Activated T-helper 1 cell treated with anti-CD3 and anti-CD28 coated beads, Interleukin-12 subunit alpha, Interleukin-12 subunit beta, Interleukin-2, Interleukin-4 antibody, amounts not matched to agents 30 ng/mL and 10 ng/mL and 1 ng/mL, durations not matched to agents 14 hours and 24 hours and 36 hours (primary cell): ENCODE data around the gene ZFR2. TPM values are rescaled to one million over a fixed set of nuclear protein-coding genes. Genes with fewer than 3 reads are reported as not detected.
"Not testable (repeated sequence)": the region's sequence is repeated elsewhere in the genome, so short reads cannot be mapped to it uniquely, and the experiment has no call there.

Experiments used
- DNase-seq: peaks from one replicate; pipeline ENCODE4 v3.0.0; 2021; ENCODE audit warnings: low spot score
- H3K27ac Mint-ChIP-seq: one replicate; pipeline ENCODE4 v1.8.0; 2021; ENCODE audit warnings: mild to moderate bottlenecking, mixed read lengths
- H3K27me3 Mint-ChIP-seq: one replicate; pipeline ENCODE4 v1.8.0; 2022; ENCODE audit warnings: mild to moderate bottlenecking, moderate library complexity, mixed read lengths; ENCODE audit not compliant: insufficient read depth
- H3K36me3 Mint-ChIP-seq: one replicate; pipeline ENCODE4 v1.8.0; 2021; ENCODE audit warnings: low read depth, mixed read lengths
- H3K4me1 Mint-ChIP-seq: one replicate; pipeline ENCODE4 v1.8.0; 2021; ENCODE audit warnings: low read depth, mixed read lengths
- H3K4me3 Mint-ChIP-seq: one replicate; pipeline ENCODE4 v1.8.0; 2021; ENCODE audit warnings: mild to moderate bottlenecking, moderate library complexity, mixed read lengths
- H3K9me3 Mint-ChIP-seq: one replicate; pipeline ENCODE4 v1.8.0; 2021; ENCODE audit warnings: mixed read lengths
- intact Hi-C: fragments of 100-400 bp; cut with micrococcal nuclease; formaldehyde crosslinking; loops from one replicate; pipeline ENCODE4 v1.15.1; 2024
- total RNA-seq: library from RNA; stranded (reverse); gene quantifications from 2 replicates; pipeline ENCODE4 v1.2.3, GENCODE V29; 2022

ZFR2 gene
- total RNA-seq, 1 donor from 2014 or later, result 0.39 TPM

DNA sequence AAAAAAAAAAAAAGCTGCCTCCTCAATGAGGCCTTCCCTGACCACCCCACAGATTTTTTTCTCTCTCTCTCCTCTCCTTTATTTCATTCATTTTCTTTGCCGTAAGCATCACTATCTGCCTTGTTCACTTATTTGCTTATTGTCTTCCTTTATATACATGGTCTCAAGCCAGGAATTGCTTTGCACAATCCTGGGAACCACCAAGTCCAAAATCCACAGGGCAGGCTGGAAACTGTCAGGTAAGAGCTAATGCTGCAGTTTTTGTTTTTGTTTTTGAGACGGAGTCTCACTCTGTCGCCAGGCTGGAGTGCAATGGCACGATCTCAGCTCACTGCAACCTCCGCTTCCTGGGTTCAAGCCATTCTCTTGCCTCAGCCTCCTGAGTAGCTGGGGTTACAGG, 26.1 kb upstream of the ZFR2 start:
- DNase-seq, H3K4me3 Mint-ChIP-seq, H3K9me3 Mint-ChIP-seq, H3K27ac Mint-ChIP-seq, H3K36me3 Mint-ChIP-seq, intact Hi-C loops, H3K4me1 Mint-ChIP-seq, H3K27me3 Mint-ChIP-seq: not testable (repeated sequence)

DNA sequence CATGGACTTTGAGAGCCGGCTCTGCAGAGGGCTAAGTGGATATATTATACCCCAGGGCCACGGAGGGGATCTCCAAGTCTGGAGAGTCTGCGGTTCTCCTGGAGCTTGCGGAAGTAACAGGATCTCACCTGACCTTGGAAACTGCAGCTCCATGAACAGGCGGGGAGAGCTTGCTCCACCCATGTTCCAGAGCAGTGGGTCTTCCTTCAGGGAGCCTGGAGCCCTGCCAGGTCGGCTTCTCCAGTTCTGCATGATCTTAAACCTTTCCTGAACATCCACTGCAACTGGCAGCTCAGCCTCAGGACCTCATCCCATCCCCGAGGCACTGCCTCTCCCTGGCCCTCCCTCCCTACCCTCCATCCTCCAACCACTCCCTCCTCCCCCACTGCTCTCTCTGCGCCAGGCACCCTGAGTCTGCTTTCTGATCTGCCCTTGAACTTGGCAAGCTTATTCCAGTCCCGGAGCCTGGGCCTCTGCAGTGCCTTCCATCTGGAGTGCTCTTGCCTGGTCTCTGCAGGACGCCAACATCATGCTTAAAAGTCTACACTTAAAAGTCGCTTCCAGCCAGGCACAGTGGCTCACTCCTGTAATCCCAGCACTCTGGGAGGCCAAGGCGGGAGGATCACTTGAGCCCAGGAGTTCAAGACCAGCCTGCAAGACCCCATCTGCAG, 24.8 kb upstream of the ZFR2 start:
- no peaks in the 10 kb centered on the region for H3K4me1 Mint-ChIP-seq
- H3K27me3 Mint-ChIP-seq, result no peaks in the 10 kb centered on the region
- intact Hi-C loops, result no loop called here
- no peak overlapping the region for H3K27ac Mint-ChIP-seq
- H3K4me3 Mint-ChIP-seq, result no peak overlapping the region
- no peaks in the 10 kb centered on the region for H3K9me3 Mint-ChIP-seq
- no peak for DNase-seq
- no peaks in the 10 kb centered on the region for H3K36me3 Mint-ChIP-seq

- no peak overlapping the region for H3K4me3 Mint-ChIP-seq
- intact Hi-C loops, result no loop called here
- H3K4me1 Mint-ChIP-seq, result no peaks in the 10 kb centered on the region
- H3K27me3 Mint-ChIP-seq, result no peaks in the 10 kb centered on the region
- no peaks in the 10 kb centered on the region for H3K36me3 Mint-ChIP-seq
- DNase-seq, result no peak
- no peaks in the 10 kb centered on the region for H3K9me3 Mint-ChIP-seq
- no peak overlapping the region for H3K27ac Mint-ChIP-seq
These were observed 21.8 kb upstream of the ZFR2 start for GRCh38 chr19:3890591-3890990.

DNA sequence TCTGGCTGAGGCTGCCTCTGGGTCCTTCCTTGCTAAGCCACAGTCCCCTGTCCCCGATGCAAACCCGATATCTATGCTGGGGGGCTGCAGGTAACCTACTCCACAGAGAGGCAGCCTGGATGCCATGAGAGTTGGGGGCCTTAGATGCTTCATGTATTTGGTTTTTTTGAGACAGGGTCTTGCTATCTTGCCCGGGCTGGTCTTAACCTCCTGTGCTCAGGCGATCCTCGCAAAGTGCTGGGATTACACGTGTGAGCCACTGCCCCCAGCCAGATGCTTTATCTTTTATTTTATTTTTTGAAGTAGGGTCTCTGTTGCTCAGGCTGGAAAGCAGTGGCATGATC, 13.2 kb upstream of the ZFR2 start:
- H3K36me3 Mint-ChIP-seq, result no peaks in the 10 kb centered on the region
- intact Hi-C loops, result no loop called here
- H3K27ac Mint-ChIP-seq, result no peak overlapping the region
- no peaks in the 10 kb centered on the region for H3K9me3 Mint-ChIP-seq
- H3K4me1 Mint-ChIP-seq, result no peaks in the 10 kb centered on the region
- DNase-seq, result no peak
- H3K4me3 Mint-ChIP-seq, result no peak overlapping the region
- peaks cover 21% of the 10 kb centered on the region for H3K27me3 Mint-ChIP-seq

- Mint-ChIP-seq H3K27me3 (peaks cover 22% of the 10 kb centered on the region), H3K4me3 (no peak overlapping the region), H3K36me3 (no peaks in the 10 kb centered on the region), H3K9me3 (no peaks in the 10 kb centered on the region), H3K4me1 (no peaks in the 10 kb centered on the region), H3K27ac (no peak overlapping the region)
- intact Hi-C loops, result no loop called here
- no peak for DNase-seq
These were observed 12.6 kb upstream of the ZFR2 start for GRCh38 chr19:3881272-3882040.

- no peak for DNase-seq
- H3K4me1 Mint-ChIP-seq, result no peaks in the 10 kb centered on the region
- H3K27ac Mint-ChIP-seq, result no peak within 1 kb of the TSS
- H3K27me3 Mint-ChIP-seq, result peaks cover 22% of the 10 kb centered on the region
- no peaks in the 10 kb centered on the region for H3K36me3 Mint-ChIP-seq
- no peak within 1 kb of the TSS for H3K4me3 Mint-ChIP-seq
- H3K9me3 Mint-ChIP-seq, result no peaks in the 10 kb centered on the region
- intact Hi-C loops, result no loop called here
These were observed 11.8 kb upstream of the ZFR2 start, which contains the start of gene ATCAY for GRCh38 chr19:3880471-3881271. TSS of gene ATCAY (plus strand) at chr19:3880685. CDS start at chr19:3885768, 5,083 bp downstream.

- H3K9me3 Mint-ChIP-seq, result no peaks in the 10 kb centered on the region
- intact Hi-C loops, result no loop called here
- H3K27ac Mint-ChIP-seq, result no peak overlapping the region
- no peaks in the 10 kb centered on the region for H3K36me3 Mint-ChIP-seq
- H3K4me1 Mint-ChIP-seq, result no peaks in the 10 kb centered on the region
- no peak overlapping the region for H3K4me3 Mint-ChIP-seq
- H3K27me3 Mint-ChIP-seq, result peaks cover 22% of the 10 kb centered on the region
- no peak for DNase-seq
These were observed 10.8 kb upstream of the ZFR2 start for GRCh38 chr19:3879656-3880055.

DNA sequence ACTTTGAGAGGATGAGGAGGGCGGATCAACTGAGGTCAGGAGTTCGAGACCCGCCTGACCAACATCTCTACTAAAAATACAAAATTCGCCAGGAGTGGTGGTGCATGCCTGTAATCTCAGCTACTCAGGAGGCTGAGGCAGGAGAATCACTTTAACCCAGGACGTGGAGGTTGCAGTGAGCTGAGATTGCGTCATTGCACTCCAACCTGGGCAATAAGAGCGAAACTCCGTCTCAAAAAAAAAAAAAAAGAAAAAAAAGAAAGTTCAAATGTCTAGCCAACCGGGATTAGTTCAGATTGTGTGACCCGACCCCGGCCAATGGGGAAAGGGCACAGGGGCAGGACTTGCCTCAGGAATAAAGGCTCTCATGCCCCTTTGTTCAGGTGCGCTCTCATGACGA, 5.9 kb upstream of the ZFR2 start:
- H3K27me3 Mint-ChIP-seq, H3K4me1 Mint-ChIP-seq, DNase-seq, intact Hi-C loops, H3K9me3 Mint-ChIP-seq, H3K27ac Mint-ChIP-seq, H3K4me3 Mint-ChIP-seq, H3K36me3 Mint-ChIP-seq: not testable (repeated sequence)

DNA sequence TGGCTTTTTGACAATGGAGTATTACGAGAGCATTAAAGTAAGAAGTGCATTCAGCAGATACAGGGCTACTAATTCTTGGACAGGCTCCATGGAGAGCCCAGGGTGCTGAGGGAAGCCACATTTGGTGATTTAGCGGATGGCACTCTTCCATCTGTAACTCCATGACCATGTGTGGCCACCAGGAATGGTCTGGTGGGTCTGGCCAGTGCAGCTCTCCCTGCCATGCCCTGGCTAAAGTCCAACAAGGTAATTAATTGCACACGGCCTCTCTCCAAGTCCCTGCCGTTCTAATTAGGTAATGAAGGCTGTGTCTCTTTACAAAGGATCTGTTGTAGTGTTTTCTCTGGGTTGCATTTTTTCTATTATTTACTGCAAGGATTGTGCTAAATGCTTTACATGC, 4.3 kb upstream of the ZFR2 start:
- intact Hi-C loops, result no loop called here
- H3K27ac Mint-ChIP-seq, result no peak overlapping the region
- DNase-seq, result no peak
- no peaks in the 10 kb centered on the region for H3K4me1 Mint-ChIP-seq
- peaks cover 15% of the 10 kb centered on the region for H3K27me3 Mint-ChIP-seq
- no peaks in the 10 kb centered on the region for H3K36me3 Mint-ChIP-seq
- peaks cover 6% of the 10 kb centered on the region for H3K9me3 Mint-ChIP-seq
- no peak overlapping the region for H3K4me3 Mint-ChIP-seq

DNA sequence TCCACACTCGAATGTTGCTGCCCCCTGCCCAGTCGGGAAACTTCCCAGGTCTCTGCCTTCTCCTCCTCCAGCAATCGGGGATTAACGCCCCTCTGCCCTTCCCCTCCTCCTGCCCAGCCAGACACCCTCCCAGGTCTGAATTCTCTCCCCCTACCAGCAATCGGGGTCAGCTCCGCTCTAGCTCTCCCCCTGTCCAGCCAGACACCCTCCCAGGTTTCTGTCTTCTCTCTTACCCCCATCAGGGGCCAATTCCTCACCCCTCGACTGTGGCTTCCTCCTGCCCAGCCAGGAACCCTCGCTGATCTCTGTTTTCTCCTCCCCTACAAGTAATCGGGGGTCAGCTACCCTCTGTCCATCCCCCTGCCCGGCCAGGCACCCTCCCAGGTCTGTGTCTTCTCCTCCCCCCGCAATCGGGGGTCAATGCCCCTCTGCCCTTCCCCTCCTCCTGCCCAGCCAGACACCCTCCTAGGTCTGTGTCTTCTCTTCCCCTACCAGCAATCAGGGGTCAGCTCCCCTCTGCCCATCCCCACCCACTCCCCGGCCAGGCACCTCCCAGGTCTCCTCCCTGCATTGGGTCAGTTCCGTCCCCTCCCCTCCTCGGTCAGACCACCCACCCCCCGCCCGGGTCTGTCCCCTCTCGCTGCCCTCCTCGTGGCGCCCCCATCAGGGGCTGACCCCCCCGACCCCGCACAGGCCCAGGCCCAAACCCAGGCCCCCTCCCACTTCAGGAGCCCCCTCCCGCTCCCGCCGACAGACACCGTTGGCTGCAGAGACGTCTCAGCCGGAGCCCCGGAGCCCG, 668 bp downstream of the ZFR2 start:
- intact Hi-C loops, result no loop called here
- Mint-ChIP-seq H3K4me1 (no peaks in the 10 kb centered on the region), H3K9me3 (peaks cover 6% of the 10 kb centered on the region), H3K36me3 (no peaks in the 10 kb centered on the region), H3K27me3 (peaks cover 32% of the 10 kb centered on the region), H3K27ac (no peak overlapping the region), H3K4me3 (no peak overlapping the region)
- DNase-seq, result no peak

GRCh38 chr19:3866910-3867638, 1.8 kb downstream of the ZFR2 start:
- peaks cover 6% of the 10 kb centered on the region for H3K9me3 Mint-ChIP-seq
- H3K27ac Mint-ChIP-seq, result no peak overlapping the region
- H3K27me3 Mint-ChIP-seq, result peaks cover 32% of the 10 kb centered on the region
- intact Hi-C loops, result no loop called here
- no peaks in the 10 kb centered on the region for H3K4me1 Mint-ChIP-seq
- no peak overlapping the region for H3K4me3 Mint-ChIP-seq
- no peaks in the 10 kb centered on the region for H3K36me3 Mint-ChIP-seq
- DNase-seq, result no peak

- Mint-ChIP-seq H3K4me3 (no peak overlapping the region), H3K36me3 (no peaks in the 10 kb centered on the region), H3K9me3 (no peaks in the 10 kb centered on the region), H3K27me3 (peaks cover 20% of the 10 kb centered on the region), H3K27ac (no peak overlapping the region), H3K4me1 (no peaks in the 10 kb centered on the region)
- DNase-seq, result no peak
- intact Hi-C loops, result no loop called here
These were observed 5.2 kb downstream of the ZFR2 start for GRCh38 chr19:3863648-3864047.
